ENCODE measurements around the gene FRRS1L. TPM values are rescaled to one million over a fixed set of nuclear protein-coding genes. Genes with fewer than 3 reads are reported as not detected.
A peak's percentile ranks its signal among the peaks of the same experiment; 100 is the strongest.

The FRRS1L gene
- total and polyA plus RNA-seq, 9 donors: 8.3 to 49.8 (median 27.5) TPM

DNA sequence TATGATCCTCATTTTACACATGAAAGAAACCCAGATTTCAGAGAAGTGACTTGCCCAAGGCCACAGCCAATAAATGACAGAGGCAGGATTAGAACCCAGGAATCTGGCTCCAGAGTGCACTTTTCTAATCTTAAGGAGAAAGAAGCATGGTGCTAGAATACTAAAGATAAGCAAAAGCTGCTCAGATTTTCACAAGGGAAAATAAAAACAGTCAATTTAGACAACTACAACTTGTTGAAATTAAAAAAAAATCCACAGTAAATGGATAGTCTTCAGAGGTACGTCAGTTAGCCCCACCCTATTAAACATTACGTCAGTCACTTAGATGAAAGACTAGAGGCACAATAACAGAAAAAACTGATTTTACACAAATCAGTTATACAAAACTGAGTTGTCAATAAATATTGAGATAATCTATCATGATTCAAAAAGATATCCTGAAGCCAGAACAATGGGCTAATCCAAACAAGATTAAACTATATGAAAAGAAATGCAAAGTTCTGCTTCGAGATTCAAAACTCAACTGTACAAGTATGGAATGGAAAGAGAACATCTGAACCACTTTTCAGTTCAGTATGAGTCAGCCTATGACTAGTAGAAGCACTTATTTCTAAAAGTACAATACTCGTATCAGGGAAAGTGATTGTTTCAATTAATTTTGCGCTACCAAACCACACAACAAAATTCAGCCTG is 56.6 kb downstream of the FRRS1L start:
- peaks cover 12% of the 10 kb centered on the region for H3K4me1 ChIP-seq (ENCODE audit: insufficient read depth)

DNA sequence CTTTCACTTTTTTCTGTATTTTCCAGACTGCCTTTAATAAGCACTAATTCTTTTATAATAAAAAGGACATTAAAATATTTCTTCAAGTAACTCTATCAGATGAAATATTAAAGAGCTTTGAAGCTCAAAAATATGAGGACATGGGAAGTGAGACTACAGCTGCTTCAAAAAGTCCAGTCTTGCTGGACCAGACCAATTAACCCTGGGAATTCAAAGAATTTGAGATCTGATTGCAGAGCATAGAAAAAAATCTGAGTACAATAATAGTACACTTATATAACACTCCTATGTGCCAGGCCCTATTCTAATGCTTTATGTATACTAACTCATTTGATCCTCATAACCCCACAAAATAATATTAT is 57.1 kb downstream of the FRRS1L start:
- no peak for TF ChIP-seq EP300 (IDR thresholded peaks at IDR 0.05)
- TF ChIP-seq POLR2A (IDR thresholded peaks at IDR 0.05): no peak
- TF ChIP-seq, protein P1, sequence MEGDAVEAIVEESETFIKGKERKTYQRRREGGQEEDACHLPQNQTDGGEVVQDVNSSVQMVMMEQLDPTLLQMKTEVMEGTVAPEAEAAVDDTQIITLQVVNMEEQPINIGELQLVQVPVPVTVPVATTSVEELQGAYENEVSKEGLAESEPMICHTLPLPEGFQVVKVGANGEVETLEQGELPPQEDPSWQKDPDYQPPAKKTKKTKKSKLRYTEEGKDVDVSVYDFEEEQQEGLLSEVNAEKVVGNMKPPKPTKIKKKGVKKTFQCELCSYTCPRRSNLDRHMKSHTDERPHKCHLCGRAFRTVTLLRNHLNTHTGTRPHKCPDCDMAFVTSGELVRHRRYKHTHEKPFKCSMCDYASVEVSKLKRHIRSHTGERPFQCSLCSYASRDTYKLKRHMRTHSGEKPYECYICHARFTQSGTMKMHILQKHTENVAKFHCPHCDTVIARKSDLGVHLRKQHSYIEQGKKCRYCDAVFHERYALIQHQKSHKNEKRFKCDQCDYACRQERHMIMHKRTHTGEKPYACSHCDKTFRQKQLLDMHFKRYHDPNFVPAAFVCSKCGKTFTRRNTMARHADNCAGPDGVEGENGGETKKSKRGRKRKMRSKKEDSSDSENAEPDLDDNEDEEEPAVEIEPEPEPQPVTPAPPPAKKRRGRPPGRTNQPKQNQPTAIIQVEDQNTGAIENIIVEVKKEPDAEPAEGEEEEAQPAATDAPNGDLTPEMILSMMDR (IDR thresholded peaks at IDR 0.05): no peak
- no peaks in the 10 kb centered on the region for H3K36me3 ChIP-seq
- H3K27ac ChIP-seq: peak overlapping the region in 1 of 2 donors; percentile 70
- no peaks in the 10 kb centered on the region for H3K27me3 ChIP-seq
- H3K4me1 ChIP-seq (ENCODE audit: insufficient read depth): peaks cover 11% of the 10 kb centered on the region
- intact Hi-C loops (cut with DNase I): loop anchor here in 3 of 4 donors (10.0 kb wide), 1 partner anchor 95 kb away; the partner anchor contains the start of gene CTNNAL1 (in 3 of the 3)
- no peak overlapping the region for H3K4me3 ChIP-seq
- DNase-seq: no peak
- H3K9me3 ChIP-seq: no peaks in the 10 kb centered on the region

More for the DNA sequence above, 56.6 kb downstream of the FRRS1L start:
- DNase-seq: no peak
- H3K27me3 ChIP-seq: no peaks in the 10 kb centered on the region
- no peaks in the 10 kb centered on the region for H3K36me3 ChIP-seq
- intact Hi-C loops (cut with DNase I): loop anchor here in 3 of 4 donors (10.0 kb wide), 1 partner anchor 96 kb away; the partner anchor contains the start of gene CTNNAL1 (in 3 of the 3)
- H3K4me3 ChIP-seq: no peak overlapping the region
- TF ChIP-seq, protein P1 (IDR thresholded peaks at IDR 0.05): no peak
- TF ChIP-seq POLR2A (IDR thresholded peaks at IDR 0.05) (no peak), EP300 (IDR thresholded peaks at IDR 0.05) (no peak)
- H3K9me3 ChIP-seq: no peaks in the 10 kb centered on the region
- peak overlapping the region in 1 of 2 donors; percentile 70 for H3K27ac ChIP-seq
- WGBS, 3 donors: 12 to 18% (median 17%) methylated on average over 5 of the region's 5 CpGs

DNA sequence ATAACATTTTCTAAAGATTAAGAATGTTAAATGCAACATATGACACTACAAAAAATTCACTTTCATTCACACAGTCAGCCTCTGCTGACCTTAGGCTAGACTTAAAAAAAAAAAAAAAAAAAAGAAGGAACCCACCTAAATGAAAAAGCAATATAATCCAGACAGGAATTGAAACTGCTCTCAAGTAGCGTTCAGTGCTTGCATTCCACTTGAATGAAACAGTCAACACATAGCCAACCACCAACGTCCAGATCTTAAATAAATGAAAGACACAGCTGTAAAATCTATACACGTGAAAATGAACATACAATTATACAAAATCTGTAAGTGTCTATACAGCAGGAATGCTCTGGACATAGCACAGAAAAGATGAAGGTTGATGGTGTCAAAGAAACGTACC is 58.7 kb downstream of the FRRS1L start:
- H3K4me1 ChIP-seq (ENCODE audit: insufficient read depth): peaks cover 11% of the 10 kb centered on the region
- intact Hi-C loops (cut with DNase I): no loop called here

GRCh38 chr9:109107402-109108240 is 59.4 kb downstream of the FRRS1L start:
- Histone ChIP-seq H3K27me3 (no peaks in the 10 kb centered on the region), H3K9me3 (no peaks in the 10 kb centered on the region), H3K4me1 (ENCODE audit: insufficient read depth) (peaks cover 11% of the 10 kb centered on the region), H3K36me3 (no peaks in the 10 kb centered on the region), H3K4me3 (no peak overlapping the region), H3K27ac (peak overlapping the region; percentile 34 to 70)
- intact Hi-C loops (cut with DNase I): no loop called here
- peak in 1 of 5 donors; percentile 37 for DNase-seq
- TF ChIP-seq EP300 (IDR thresholded peaks at IDR 0.05) (no peak), POLR2A (IDR thresholded peaks at IDR 0.05) (no peak)
- TF ChIP-seq, protein P1 (IDR thresholded peaks at IDR 0.05): no peak
- WGBS, 3 donors: 9 to 17% (median 13%) methylated on average over 4 of the region's 4 CpGs

More for the DNA sequence above, 58.7 kb downstream of the FRRS1L start:
- no peaks in the 10 kb centered on the region for H3K9me3 ChIP-seq
- H3K27me3 ChIP-seq: no peaks in the 10 kb centered on the region
- 20 to 29% (median 25%) methylated on average over 4 of the region's 4 CpGs for WGBS, 3 donors
- no peaks in the 10 kb centered on the region for H3K36me3 ChIP-seq
- DNase-seq: no peak
- TF ChIP-seq, protein P1 (IDR thresholded peaks at IDR 0.05): no peak
- TF ChIP-seq EP300 (IDR thresholded peaks at IDR 0.05): no peak
- no peak for TF ChIP-seq POLR2A (IDR thresholded peaks at IDR 0.05)
- H3K4me3 ChIP-seq: no peak overlapping the region
- peak overlapping the region in 1 of 2 donors; percentile 70 for H3K27ac ChIP-seq

Data from ovary (tissue), 9 donors.